Stomach smooth muscle (tissue), 2 donors: ENCODE measurements around the gene COX7B.
"Not testable (repeated sequence)": the region's sequence is repeated elsewhere in the genome, so short reads cannot be mapped to it uniquely, and the experiment has no call there.

Experiments
- H3K27ac ChIP-seq: one replicate; pipeline ENCODE4 v1.7.0; 2013; ENCODE audit warnings: mild to moderate bottlenecking, low read length, inconsistent platforms
- H3K27me3 ChIP-seq, 2 donors: one replicate each; pipeline ENCODE4 v1.7.0; 2013; ENCODE audit warnings: low read length in 2 of 2; ENCODE audit not compliant: insufficient read depth in 2 of 2, control insufficient read depth in 1 of 2
- H3K36me3 ChIP-seq, 2 donors: one replicate each; pipeline ENCODE4 v1.7.0; 2013; ENCODE audit warnings: low read length in 2 of 2; ENCODE audit not compliant: control insufficient read depth in 2 of 2, insufficient read depth in 2 of 2
- H3K4me1 ChIP-seq: one replicate; pipeline ENCODE4 v1.7.0; 2013; ENCODE audit warnings: low read length; ENCODE audit not compliant: control insufficient read depth, insufficient read depth
- H3K4me3 ChIP-seq, 2 donors: one replicate each; pipeline ENCODE4 v1.7.0; 2013; ENCODE audit warnings: low read length in 2 of 2
- H3K9ac ChIP-seq, 2 donors: one replicate each; pipeline ENCODE4 v1.7.0; 2013; ENCODE audit warnings: low read length in 2 of 2, mild to moderate bottlenecking in 1 of 2
- H3K9me3 ChIP-seq, 2 donors: one replicate each; pipeline ENCODE4 v1.7.0; 2013; ENCODE audit warnings: low read length in 2 of 2; ENCODE audit not compliant: control insufficient read depth in 2 of 2
- donor health status: healthy.
- donor health status: Pancreatic carcinoma.

COX7B gene

DNA sequence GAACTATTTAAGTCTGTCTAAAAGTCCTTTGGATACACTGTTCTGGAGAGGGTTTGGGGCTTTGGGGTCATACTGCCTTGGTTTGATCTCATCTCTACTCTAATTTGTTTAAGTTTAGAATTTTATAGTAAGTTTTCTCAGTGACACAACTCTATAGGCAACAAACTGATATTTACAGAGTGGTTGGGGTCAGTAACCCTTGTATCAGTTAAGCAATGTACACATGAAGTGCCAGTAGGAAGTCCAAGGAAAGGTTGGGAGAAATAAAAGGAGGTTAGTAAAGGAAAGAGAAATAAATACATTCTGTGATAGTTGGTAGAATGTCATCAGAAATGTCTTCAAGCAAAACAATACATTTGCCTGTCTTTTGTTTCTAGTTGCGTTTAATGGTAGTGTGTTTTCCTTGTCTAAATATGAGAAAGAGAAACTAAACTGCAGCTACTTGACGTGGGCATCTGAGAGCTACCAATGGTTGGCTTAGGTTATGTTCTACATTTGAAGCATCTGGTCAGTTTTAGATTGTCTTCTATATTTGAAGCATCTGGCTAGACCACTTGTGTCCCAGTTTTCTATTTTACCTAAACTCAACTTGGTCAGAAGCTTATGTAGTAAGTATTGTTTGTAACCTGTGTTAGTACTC lies 18.1 kb downstream of the COX7B start:
- Histone ChIP-seq H3K4me3 (no peak overlapping the region), H3K4me1 (no peaks in the 10 kb centered on the region), H3K27me3 (no peaks in the 10 kb centered on the region), H3K27ac (no peak overlapping the region), H3K9me3 (no peaks in the 10 kb centered on the region), H3K36me3 (no peaks in the 10 kb centered on the region), H3K9ac (no peak overlapping the region)

DNA sequence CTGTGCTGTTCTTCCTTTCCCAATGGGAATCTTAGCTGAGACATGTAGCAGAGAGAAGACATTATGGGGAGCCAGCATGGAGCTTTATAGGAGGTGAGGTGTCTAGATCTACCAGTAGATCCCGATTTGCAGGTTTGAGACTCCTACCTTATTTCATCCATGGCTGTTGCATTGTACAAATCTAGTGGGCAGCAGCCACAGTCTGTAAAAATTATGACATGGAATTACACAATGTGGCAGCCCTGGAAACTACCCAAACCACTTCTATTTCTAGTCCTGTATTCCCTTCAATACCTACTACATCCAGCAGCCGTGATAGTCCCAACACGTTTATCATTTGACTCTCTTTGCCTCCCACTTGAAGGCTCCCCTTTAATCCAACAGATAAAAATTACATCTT lies 19.3 kb downstream of the COX7B start:
- Histone ChIP-seq H3K27ac (no peak overlapping the region), H3K36me3 (no peaks in the 10 kb centered on the region), H3K9ac (no peak overlapping the region), H3K4me1 (no peaks in the 10 kb centered on the region), H3K9me3 (no peaks in the 10 kb centered on the region), H3K27me3 (no peaks in the 10 kb centered on the region), H3K4me3 (no peak overlapping the region)

GRCh38 chrX:77919370-77919769 lies 20.1 kb downstream of the COX7B start:
- not testable (repeated sequence) for H3K4me3 ChIP-seq, H3K27me3 ChIP-seq, H3K4me1 ChIP-seq, H3K9me3 ChIP-seq, H3K27ac ChIP-seq, H3K9ac ChIP-seq, H3K36me3 ChIP-seq

DNA sequence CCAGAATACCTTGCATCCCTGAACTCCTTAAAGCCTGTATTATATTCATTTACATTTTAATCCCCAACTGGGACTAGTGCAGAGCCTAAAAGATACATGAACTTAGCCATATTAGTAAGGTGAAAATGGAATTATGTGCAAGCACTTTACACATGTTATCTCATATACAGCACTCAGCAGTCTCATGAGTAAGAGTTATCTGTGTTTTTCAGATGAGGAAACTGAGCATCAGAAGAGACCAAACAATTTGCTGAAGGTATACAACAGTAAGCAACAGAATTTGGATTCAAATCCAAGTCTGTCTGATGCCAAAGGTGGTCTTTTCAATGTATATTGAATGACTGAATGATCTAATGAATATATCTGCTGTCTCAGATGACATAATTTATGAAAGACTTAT lies 23.5 kb downstream of the COX7B start:
- Histone ChIP-seq H3K36me3 (no peaks in the 10 kb centered on the region), H3K27ac (no peak overlapping the region), H3K9ac (no peak overlapping the region), H3K4me3 (no peak overlapping the region), H3K4me1 (no peaks in the 10 kb centered on the region), H3K9me3 (no peaks in the 10 kb centered on the region), H3K27me3 (no peaks in the 10 kb centered on the region)

- Histone ChIP-seq H3K4me3 (no peak overlapping the region), H3K9ac (no peak overlapping the region)
Measured at GRCh38 chrX:77924320-77924859, 25.1 kb downstream of the COX7B start.

GRCh38 chrX:77925764-77926163 lies 26.5 kb downstream of the COX7B start:
- Histone ChIP-seq H3K4me3 (no peak overlapping the region), H3K4me1 (no peaks in the 10 kb centered on the region), H3K9me3 (no peaks in the 10 kb centered on the region), H3K27me3 (no peaks in the 10 kb centered on the region), H3K36me3 (no peaks in the 10 kb centered on the region), H3K9ac (no peak overlapping the region), H3K27ac (no peak overlapping the region)

More at GRCh38 chrX:77924320-77924859, 25.1 kb downstream of the COX7B start:
- no peaks in the 10 kb centered on the region for H3K27me3 ChIP-seq
- no peaks in the 10 kb centered on the region for H3K36me3 ChIP-seq
- H3K27ac ChIP-seq: no peak overlapping the region
- H3K4me1 ChIP-seq: no peaks in the 10 kb centered on the region
- H3K9me3 ChIP-seq: no peaks in the 10 kb centered on the region

DNA sequence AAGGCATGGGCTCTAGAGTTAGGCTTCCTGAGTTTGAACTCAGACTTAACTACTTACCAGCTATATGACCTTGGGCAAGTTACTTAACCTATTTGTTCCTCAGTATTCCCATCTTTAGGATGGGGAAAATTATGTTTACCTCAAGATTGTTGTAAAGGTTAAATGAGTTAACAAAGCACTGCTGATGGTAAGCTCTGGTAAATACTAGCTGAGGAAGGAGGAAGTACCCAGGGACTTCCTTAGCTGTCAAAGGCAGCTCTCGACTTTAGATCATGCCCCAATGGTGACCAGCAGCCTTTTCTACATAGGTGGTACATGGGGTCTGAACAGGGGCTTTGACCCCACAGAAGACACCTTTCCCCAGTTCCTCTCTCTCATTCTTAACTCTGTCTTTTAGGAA lies 31.3 kb downstream of the COX7B start:
- Histone ChIP-seq H3K4me3 (no peak overlapping the region), H3K9me3 (no peaks in the 10 kb centered on the region), H3K9ac (no peak overlapping the region), H3K4me1 (no peaks in the 10 kb centered on the region), H3K27ac (no peak overlapping the region), H3K36me3 (no peaks in the 10 kb centered on the region), H3K27me3 (no peaks in the 10 kb centered on the region)

GRCh38 chrX:77935886-77936285 lies 36.6 kb downstream of the COX7B start:
- Histone ChIP-seq H3K9ac (no peak overlapping the region), H3K27me3 (peaks cover 0 to 2% of the 10 kb centered on the region in 2 donors), H3K36me3 (no peaks in the 10 kb centered on the region), H3K27ac (no peak overlapping the region), H3K9me3 (no peaks in the 10 kb centered on the region), H3K4me3 (no peak overlapping the region), H3K4me1 (no peaks in the 10 kb centered on the region)

DNA sequence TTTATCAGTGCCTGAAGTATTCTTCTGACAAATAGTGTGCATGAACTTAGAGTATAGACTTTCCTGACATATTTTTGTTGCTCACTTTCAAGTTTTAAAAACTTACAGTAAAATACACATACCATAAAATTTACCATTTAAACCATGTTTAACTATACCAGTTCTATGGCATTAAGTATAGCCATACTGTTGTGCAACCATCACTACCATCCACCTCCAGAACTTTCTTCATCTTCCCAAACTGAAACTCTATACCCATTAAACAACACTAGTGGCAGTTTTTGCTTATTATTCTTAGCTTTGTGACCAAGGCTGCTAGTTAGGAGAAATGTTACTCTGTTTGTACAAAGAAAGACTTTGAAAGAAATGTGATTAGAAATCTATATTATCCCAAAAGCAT lies 37.0 kb downstream of the COX7B start:
- Histone ChIP-seq H3K9me3 (no peaks in the 10 kb centered on the region), H3K27ac (no peak overlapping the region), H3K27me3 (peaks cover 0 to 2% of the 10 kb centered on the region in 2 donors), H3K36me3 (no peaks in the 10 kb centered on the region), H3K4me1 (no peaks in the 10 kb centered on the region), H3K9ac (no peak overlapping the region), H3K4me3 (no peak overlapping the region)

GRCh38 chrX:77937291-77937690 lies 38.0 kb downstream of the COX7B start:
- no peaks in the 10 kb centered on the region for H3K36me3 ChIP-seq
- H3K4me1 ChIP-seq: no peaks in the 10 kb centered on the region
- H3K4me3 ChIP-seq: no peak overlapping the region
- no peaks in the 10 kb centered on the region for H3K9me3 ChIP-seq
- H3K27ac ChIP-seq: no peak overlapping the region
- H3K27me3 ChIP-seq: peaks cover 0 to 2% of the 10 kb centered on the region in 2 donors
- H3K9ac ChIP-seq: no peak overlapping the region

- no peaks in the 10 kb centered on the region for H3K9me3 ChIP-seq
- H3K4me1 ChIP-seq: no peaks in the 10 kb centered on the region
- no peak overlapping the region for H3K4me3 ChIP-seq
- no peak overlapping the region for H3K27ac ChIP-seq
- H3K36me3 ChIP-seq: no peaks in the 10 kb centered on the region
- peaks cover 0 to 2% of the 10 kb centered on the region in 2 donors for H3K27me3 ChIP-seq
- no peak overlapping the region for H3K9ac ChIP-seq
Measured at GRCh38 chrX:77938083-77938680, 38.9 kb downstream of the COX7B start.
